ENCODE results near the gene MGP.

Gene MGP

GRCh38 chr12:14868916-14869506 lies 16.6 kb downstream of the MGP start:
- Histone ChIP-seq H3K79me2 (ENCODE audit: insufficient read depth, low read length) (no peaks in the 10 kb centered on the region), H3F3A (ENCODE audit: insufficient read depth, low read length) (no peaks in the 10 kb centered on the region), H4K20me1 (ENCODE audit: insufficient read depth, low read length) (no peaks in the 10 kb centered on the region), H3K9ac (ENCODE audit: low read length) (no peak overlapping the region), H3K4me3 (ENCODE audit: low read depth, low read length, poor library complexity, severe bottlenecking) (no peak overlapping the region), H3K27ac (ENCODE audit: low read depth, low read length, poor library complexity, severe bottlenecking) (no peak overlapping the region), H2AFZ (ENCODE audit: low read length) (no peak overlapping the region), H3K36me3 (ENCODE audit: insufficient read depth, low read length) (no peaks in the 10 kb centered on the region; the same call in 1 of the 2 replicates), H3K4me1 (ENCODE audit: insufficient read depth, low read length, severe bottlenecking) (peaks cover 4% of the 10 kb centered on the region), H3K9me3 (ENCODE audit: low read length) (no peaks in the 10 kb centered on the region), H3K4me2 (ENCODE audit: low read length) (no peak overlapping the region), H3K9me2 (ENCODE audit: low read depth, low read length) (no peaks in the 10 kb centered on the region), H3K27me3 (ENCODE audit: insufficient read depth, low read length) (no peaks in the 10 kb centered on the region)
- TF ChIP-seq EZH2 (IDR thresholded peaks at IDR 0.05; ENCODE audit: borderline replicate concordance, low read length) (no peak), CTCF (IDR thresholded peaks at IDR 0.05; ENCODE audit: low read length) (no peak)

- Histone ChIP-seq H3K27me3 (ENCODE audit: insufficient read depth, low read length) (no peaks in the 10 kb centered on the region), H3K4me1 (ENCODE audit: insufficient read depth, low read length, severe bottlenecking) (peaks cover 4% of the 10 kb centered on the region), H3K4me2 (ENCODE audit: low read length) (no peak overlapping the region), H3K4me3 (ENCODE audit: low read depth, low read length, poor library complexity, severe bottlenecking) (no peak overlapping the region), H3K36me3 (ENCODE audit: insufficient read depth, low read length) (no peaks in the 10 kb centered on the region; the same call in 1 of the 2 replicates), H3K9ac (ENCODE audit: low read length) (no peak overlapping the region), H3K9me3 (ENCODE audit: low read length) (peaks cover 5% of the 10 kb centered on the region; the same call in 1 of the 2 replicates), H2AFZ (ENCODE audit: low read length) (no peak overlapping the region), H3F3A (ENCODE audit: insufficient read depth, low read length) (no peaks in the 10 kb centered on the region), H3K9me2 (ENCODE audit: low read depth, low read length) (no peaks in the 10 kb centered on the region), H3K79me2 (ENCODE audit: insufficient read depth, low read length) (no peaks in the 10 kb centered on the region), H3K27ac (ENCODE audit: low read depth, low read length, poor library complexity, severe bottlenecking) (no peak overlapping the region), H4K20me1 (ENCODE audit: insufficient read depth, low read length) (no peaks in the 10 kb centered on the region)
- TF ChIP-seq CTCF (IDR thresholded peaks at IDR 0.05; ENCODE audit: low read length) (no peak), EZH2 (IDR thresholded peaks at IDR 0.05; ENCODE audit: borderline replicate concordance, low read length) (no peak)
Observed at GRCh38 chr12:14860490-14860889, 25.2 kb downstream of the MGP start.

GRCh38 chr12:14858513-14858912 lies 27.1 kb downstream of the MGP start:
- Histone ChIP-seq H3K9me3 (ENCODE audit: low read length) (peaks cover 5% of the 10 kb centered on the region; the same call in 1 of the 2 replicates), H3K36me3 (ENCODE audit: insufficient read depth, low read length) (no peaks in the 10 kb centered on the region; the same call in 1 of the 2 replicates), H3K27ac (ENCODE audit: low read depth, low read length, poor library complexity, severe bottlenecking) (no peak overlapping the region), H3K4me2 (ENCODE audit: low read length) (no peak overlapping the region), H3K9me2 (ENCODE audit: low read depth, low read length) (no peaks in the 10 kb centered on the region), H3K79me2 (ENCODE audit: insufficient read depth, low read length) (no peaks in the 10 kb centered on the region), H2AFZ (ENCODE audit: low read length) (no peak overlapping the region), H3F3A (ENCODE audit: insufficient read depth, low read length) (no peaks in the 10 kb centered on the region), H3K27me3 (ENCODE audit: insufficient read depth, low read length) (no peaks in the 10 kb centered on the region), H4K20me1 (ENCODE audit: insufficient read depth, low read length) (no peaks in the 10 kb centered on the region), H3K9ac (ENCODE audit: low read length) (no peak overlapping the region), H3K4me1 (ENCODE audit: insufficient read depth, low read length, severe bottlenecking) (peaks cover 21% of the 10 kb centered on the region), H3K4me3 (ENCODE audit: low read depth, low read length, poor library complexity, severe bottlenecking) (no peak overlapping the region)
- TF ChIP-seq CTCF (IDR thresholded peaks at IDR 0.05; ENCODE audit: low read length) = no peak
- no peak for TF ChIP-seq EZH2 (IDR thresholded peaks at IDR 0.05; ENCODE audit: borderline replicate concordance, low read length)
